ENCODE data around the gene OSCAR. TPM values are rescaled to one million over a fixed set of nuclear protein-coding genes. Genes with fewer than 3 reads are reported as not detected.

The OSCAR gene
- under 1 TPM; 0.11 to 0.54 (median 0.43) TPM for polyA plus RNA-seq (ENCODE audit: insufficient read length in 10 of 10)
- long read RNA-seq, donor 1 = 0 reads
- long read RNA-seq, donor 2, partial matches to known transcripts = 87 of 201 reads
- long read RNA-seq, donor 2, other reads (novel, unspliced or antisense) = 114 of 201 reads
- long read RNA-seq, donor 3 = 0 reads
- long read RNA-seq, donor 4 = 0 reads
- long read RNA-seq, donor 5 = 0 reads
- long read RNA-seq, donor 6 = 0 reads
- long read RNA-seq, donor 7 = 0 reads
- long read RNA-seq, donor 8 = 0 reads
- long read RNA-seq, donor 9 = 0 reads

- peak in 1 of 3 donors; percentile 34 for DNase-seq
Observed at GRCh38 chr19:54100561-54100960, at the start of gene OSCAR. Gene OSCAR (minus strand): TSS chr19:54100803. CDS start chr19:54100792, 11 bp downstream.

DNA sequence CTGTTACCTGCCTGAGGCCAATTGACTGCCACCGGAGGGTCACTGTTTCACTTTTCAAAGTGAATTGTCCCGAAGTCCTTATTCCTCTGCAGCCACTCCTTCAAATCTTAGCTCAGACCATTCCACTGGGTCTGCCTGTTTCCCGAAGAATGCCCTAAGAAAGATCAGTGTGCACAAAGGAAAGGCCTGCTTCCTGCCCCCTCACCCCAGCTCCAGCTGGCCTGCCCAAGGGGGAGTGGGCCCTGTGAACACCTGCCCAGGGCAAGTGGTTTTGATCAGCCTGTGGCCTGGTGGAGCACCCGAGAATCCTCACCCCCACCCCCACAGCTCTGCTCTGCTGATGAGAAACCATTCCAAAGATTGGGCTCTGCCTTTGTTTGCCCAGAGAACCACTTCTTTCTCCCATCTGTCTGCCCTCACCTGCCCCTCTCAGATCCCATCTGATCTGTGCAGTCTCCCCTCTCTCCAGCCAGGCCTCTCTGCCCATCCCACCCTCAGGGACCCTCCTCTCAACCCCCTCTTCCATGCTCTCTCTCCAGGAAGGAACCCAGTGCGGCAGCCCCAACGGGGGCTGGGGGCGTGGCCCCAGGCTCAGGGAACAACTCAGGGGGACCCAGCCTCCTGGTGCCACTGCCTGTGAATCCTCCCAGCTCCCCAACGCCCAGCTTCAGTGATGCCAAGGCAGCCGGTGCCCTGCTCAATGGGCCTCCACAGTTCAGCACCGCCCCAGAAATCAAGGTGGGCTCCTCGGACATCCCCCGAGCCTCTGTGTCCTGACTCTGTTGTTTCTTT lies 48.6 kb upstream of the OSCAR start:
- DNase-seq = no peak

DNA sequence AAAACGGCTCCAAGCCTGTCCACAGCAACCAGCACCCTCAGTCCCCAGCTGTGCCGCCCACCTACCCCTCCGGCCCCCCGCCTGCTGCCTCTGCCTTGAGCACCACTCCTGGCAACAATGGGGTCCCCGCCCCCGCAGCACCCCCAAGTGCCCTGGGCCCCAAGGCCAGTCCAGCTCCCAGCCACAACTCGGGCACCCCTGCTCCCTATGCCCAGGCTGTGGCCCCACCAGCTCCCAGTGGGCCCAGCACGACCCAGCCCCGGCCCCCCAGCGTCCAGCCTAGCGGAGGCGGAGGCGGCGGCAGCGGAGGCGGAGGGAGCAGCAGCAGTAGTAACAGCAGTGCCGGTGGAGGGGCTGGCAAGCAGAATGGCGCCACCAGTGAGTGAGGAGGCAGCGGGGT lies 47.6 kb upstream of the OSCAR start:
- no peak for DNase-seq

GRCh38 chr19:54147676-54148075 lies 47.1 kb upstream of the OSCAR start:
- no peak for DNase-seq

DNA sequence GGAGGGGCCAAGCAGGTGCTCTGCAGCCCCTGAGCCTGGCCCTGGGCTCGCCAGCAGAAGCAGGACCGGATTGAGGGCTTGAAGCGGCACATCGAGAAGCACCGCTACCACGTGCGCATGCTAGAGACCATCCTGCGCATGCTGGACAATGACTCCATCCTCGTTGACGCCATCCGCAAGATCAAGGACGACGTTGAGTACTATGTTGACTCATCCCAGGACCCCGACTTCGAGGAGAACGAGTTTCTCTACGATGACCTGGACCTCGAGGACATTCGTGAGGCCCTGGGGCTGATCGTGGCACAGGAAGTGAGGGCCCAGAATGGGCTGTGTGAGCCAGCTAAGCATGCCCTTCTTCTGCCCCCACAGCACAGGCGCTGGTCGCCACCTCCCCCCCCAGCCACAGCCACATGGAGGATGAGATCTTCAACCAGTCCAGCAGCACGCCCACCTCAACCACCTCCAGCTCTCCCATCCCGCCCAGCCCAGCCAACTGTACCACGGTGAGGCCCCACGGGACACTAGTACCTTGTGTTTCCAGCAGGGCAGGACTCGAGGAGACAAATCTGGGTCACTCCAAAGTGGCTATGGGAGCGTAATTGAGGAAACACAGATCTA lies 45.0 kb upstream of the OSCAR start:
- no peak for DNase-seq

GRCh38 chr19:54142166-54142780 lies 41.7 kb upstream of the OSCAR start:
- no peak for DNase-seq

- no peak for DNase-seq
Observed at GRCh38 chr19:54141356-54141755, 40.8 kb upstream of the OSCAR start.

DNA sequence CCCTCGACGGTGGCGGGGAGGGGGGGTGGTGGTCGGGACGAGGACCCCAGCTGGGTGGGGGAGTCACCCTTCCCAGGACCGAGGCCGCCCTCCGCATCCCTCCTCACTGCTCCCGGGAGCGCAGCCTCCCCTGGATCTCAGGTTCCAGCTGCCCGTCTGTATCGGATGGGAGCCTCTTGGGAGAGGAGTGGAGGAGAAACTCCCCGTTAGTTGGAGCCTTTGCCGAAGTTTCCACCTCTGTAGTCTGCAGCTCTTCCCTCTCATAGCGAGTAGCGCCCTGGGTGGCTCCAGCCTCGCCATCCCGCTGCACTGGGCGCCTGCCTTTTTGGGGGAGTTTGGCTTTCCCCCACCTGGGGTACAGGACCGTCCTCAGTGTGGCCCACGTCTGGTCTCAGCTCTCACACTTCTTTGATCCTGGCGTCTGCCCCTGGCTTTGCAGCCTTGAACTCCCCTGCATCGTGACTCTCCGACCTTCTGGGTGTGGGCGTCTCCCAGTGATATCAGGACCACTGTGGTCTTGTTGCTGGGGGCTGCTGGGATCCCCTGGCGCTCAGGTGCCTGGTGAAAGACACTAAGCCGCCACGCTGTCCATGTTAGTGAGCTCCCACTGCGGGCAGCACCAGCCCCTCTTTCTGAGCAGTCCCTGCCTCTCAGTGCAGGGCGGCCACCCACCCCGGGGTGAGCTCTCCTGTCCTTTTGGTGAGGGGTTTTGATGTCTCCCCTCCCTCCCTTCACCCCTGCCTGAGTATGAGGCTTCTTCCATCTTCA lies 38.1 kb upstream of the OSCAR start:
- no peak for DNase-seq

- DNase-seq = peak in 1 of 3 donors; percentile 39
Observed at GRCh38 chr19:54137699-54138488, 37.3 kb upstream of the OSCAR start, which contains the start of gene CNOT3. Gene CNOT3 (plus strand): TSS chr19:54137762. CDS start chr19:54142979, 5,217 bp downstream.

- peak; percentile 100 for DNase-seq
Observed at GRCh38 chr19:54136864-54137698, 36.5 kb upstream of the OSCAR start.

DNA sequence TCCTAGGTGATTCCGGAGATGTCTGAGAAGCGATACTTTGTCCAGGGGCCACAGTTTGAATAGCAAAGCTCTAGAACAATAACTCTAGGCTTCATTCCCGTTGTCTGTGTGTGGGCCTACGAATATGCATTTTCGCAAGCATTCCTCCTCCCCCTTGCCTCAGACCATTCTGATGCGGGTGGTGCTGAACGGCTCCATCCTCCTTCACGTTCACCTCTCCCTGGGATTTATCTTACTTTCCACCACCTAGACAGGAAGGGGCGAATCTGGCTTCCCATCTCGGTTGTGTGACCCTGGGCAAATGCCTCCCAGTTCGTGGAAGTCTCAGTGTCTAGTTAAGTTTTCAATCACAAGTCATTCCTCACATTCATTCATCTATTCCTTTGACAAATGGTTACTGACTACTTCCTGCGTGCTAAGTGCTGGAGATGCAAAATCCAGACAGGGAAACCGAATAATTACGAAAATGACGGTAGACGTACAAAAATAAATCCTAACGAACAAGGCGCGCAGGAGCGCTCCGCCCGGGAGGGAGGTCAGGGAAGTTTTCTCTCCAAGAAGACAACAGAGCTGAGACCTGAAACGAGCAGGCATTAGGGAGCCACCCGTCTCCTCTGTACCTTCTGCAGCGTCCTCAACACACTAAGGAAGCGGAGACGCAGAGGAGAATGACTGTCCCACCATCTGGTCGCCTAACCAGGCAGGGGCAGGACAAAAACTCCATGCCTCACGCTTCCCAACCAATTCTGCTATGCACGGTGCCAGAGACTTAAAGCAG lies 35.7 kb upstream of the OSCAR start:
- no peak for DNase-seq

- no peak for DNase-seq
Observed at GRCh38 chr19:54133957-54134590, 33.5 kb upstream of the OSCAR start.

GRCh38 chr19:54133312-54133956 lies 32.8 kb upstream of the OSCAR start:
- DNase-seq = peak in 2 of 3 donors; percentile 24 to 47

DNA sequence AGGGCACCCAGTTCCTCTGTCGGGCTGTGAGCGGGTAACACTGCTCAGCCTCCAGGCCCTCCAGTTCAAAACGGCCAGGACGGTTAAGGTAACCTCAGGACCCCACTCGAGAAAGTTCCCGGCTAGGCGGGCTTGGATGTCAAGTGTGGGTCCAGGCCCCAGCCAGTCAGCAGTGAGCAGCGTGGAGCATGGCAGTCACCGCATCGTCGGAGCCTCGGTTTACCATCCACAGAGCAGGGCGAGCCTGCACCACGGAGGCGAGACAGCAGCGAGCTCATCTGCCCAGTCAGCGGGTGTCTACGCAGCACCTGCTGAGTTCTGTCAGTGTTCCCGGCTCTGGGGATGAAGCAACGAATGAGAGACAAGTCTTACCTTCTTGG lies 29.0 kb upstream of the OSCAR start:
- no peak for DNase-seq

DNA sequence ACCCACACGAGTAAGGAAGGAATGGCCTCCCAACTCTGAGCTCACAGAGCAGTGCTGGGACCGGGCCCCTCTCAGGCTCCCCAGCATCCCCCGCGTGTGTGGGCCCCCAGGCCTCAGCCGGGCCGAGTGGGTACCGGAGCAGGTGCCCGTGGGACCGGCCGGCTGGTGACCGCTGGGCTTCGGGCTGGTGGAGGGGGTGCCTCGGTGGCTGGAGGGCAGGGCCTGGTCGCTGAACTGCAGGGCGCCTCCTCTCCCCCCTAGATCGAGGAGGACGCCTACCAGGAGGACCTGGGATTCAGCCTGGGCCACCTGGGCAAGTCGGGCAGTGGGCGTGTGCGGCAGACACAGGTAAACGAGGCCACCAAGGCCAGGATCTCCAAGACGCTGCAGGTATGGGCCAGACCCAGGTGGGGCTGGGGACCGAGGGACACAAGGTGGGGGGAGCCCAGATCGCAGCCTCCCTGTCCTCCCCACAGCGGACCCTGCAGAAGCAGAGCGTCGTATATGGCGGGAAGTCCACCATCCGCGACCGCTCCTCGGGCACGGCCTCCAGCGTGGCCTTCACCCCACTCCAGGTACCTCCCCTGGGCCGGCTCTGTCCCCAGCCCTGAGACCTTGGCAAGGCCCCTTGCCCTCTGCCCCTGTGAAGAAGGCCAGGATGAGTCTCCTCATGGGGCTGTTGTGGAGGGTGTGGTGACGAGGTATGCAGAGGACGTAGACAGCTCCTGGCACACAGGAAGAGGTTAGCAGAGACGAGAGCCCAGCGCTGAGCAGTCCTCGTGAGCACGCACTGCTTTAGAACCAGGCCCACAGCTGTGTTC lies 28.4 kb upstream of the OSCAR start:
- no peak for DNase-seq

- no peak for DNase-seq
Observed at GRCh38 chr19:54128441-54128725, 27.8 kb upstream of the OSCAR start.

All from muscle of back (tissue), 13 donors.